Right lobe of liver (tissue), 6 donors: ENCODE data around the gene HPSE2. TPM values are rescaled to one million over a fixed set of nuclear protein-coding genes. Genes with fewer than 3 reads are reported as not detected.

ENCODE experiments used
- ATAC-seq, 4 donors: fragments of 200-7000 bp; cut with Tn5 transposase; one replicate each; pipeline ENCODE4 v1.9.1; 2020; ENCODE audit warnings: mild to moderate bottlenecking in 4 of 4, moderate library complexity in 4 of 4
- DNase-seq, 3 donors: peaks; one replicate each; pipeline ENCODE4 v3.0.0-alpha.2; 2020
- H3K27ac ChIP-seq, 3 donors: fragments of 200-600 bp; one replicate each; pipeline ENCODE4 v1.8.0; 2022
- H3K27me3 ChIP-seq, 2 donors: fragments of 200-600 bp; one replicate each; pipeline ENCODE4 v1.8.0; 2022
- H3K36me3 ChIP-seq, 4 donors: fragments of 200-600 bp; sonication (generic) in 1 of 4; one replicate each; pipeline versions ENCODE4 v1.5.1 to v1.8.0; 2017 to 2022; ENCODE audit warnings: control low read depth in 1 of 4
- H3K4me1 ChIP-seq, 4 donors: fragments of 200-600 bp; sonication (generic) in 1 of 4; one replicate each; pipeline versions ENCODE4 v1.5.1 to v1.8.0; 2017 to 2022; ENCODE audit warnings: control low read depth in 1 of 4
- H3K4me3 ChIP-seq, 3 donors: fragments of 200-600 bp; one replicate each; pipeline ENCODE4 v1.8.0; 2022
- H3K9me3 ChIP-seq, 4 donors: fragments of 200-600 bp; sonication (generic) in 1 of 4; one replicate each; pipeline versions ENCODE4 v1.5.1 to v1.8.0; 2017 to 2022; ENCODE audit warnings: control low read depth in 1 of 4
- POLR2A ChIP-seq: fragments of 450-650 bp; IDR thresholded peaks from one replicate; pipeline ENCODE4 v1.6.1; 2017; ENCODE audit warnings: antibody characterized with exemption, mild to moderate bottlenecking
- WGBS: methylation state at CpG from one replicate; pipeline ENCODE4 v1.1.6; 2018; ENCODE audit warnings: low coverage, low lambda C conversion rate; ENCODE audit not compliant: insufficient coverage; ENCODE audit errors: missing lambda C conversion rate; 5-methylcytosine and 5-hydroxymethylcytosine counted together
- intact Hi-C, 2 donors: fragments of 100-400 bp; cut with DNase I; formaldehyde crosslinking; loops; one replicate each; pipeline versions ENCODE4 v1.11.2 to v1.14.1; 2022
- total RNA-seq, 6 experiments: library from RNA; depleted of rRNA in 2 of 6; stranded (reverse); fragments of >200 nt in 2 of 6; fragmentation: NEBNext Ultra II Directional in 3 of 6; extraction: Animal tissue kit (Norgen Biotek cat#: 25700) in 3 of 6; gene quantifications; one replicate each; pipeline versions ENCODE4 v1.1.0 to v1.2.4, GENCODE V29; 2016 to 2023
- TF ChIP-seq, protein P1 (sequence below), 4 donors: fragments of 200-600 bp in 3 of 4; fragments of 450-650 bp in 1 of 4; IDR thresholded peaks; one replicate each; pipeline versions ENCODE4 v1.5.1 to v1.8.0; 2016 to 2022; ENCODE audit warnings: antibody characterized with exemption in 4 of 4, mild to moderate bottlenecking in 2 of 4
- donor health status: DM: no; HTN: yes; CAD: no.
- donor health status: DM: no; HTN: no; CAD: no.
- donor health status: DM: no; HTN: no; CAD: no.
- donor health status: DM: no; HTN: yes; CAD: no.
- donor health status: DM: no; HTN: yes; CAD: no.

Gene HPSE2
- total RNA-seq, 6 experiments from 2014 or later = not detected

DNA sequence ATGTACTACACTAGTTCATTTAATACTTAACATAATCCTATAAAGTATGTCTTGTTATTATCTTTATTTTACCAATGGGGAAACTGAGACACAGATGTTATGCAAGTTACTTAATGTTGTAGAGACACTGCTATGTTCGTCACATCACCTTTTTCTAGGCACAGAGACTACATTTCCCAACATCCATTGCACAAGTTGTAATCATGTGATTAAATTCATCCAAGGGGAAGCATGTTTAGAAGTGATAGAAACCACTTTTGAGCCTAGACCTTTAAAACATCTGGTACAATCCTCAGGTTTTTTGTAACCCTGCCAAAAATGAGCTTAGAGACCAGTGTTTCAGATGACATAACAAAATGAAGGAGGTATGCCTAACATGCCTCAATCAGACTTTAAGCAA is 402.1 kb downstream of the HPSE2 start:
- H3K4me1 ChIP-seq = no peaks in the 10 kb centered on the region
- 47% methylated on average over 1 of the region's 1 CpG for WGBS
- no peak for TF ChIP-seq POLR2A
- TF ChIP-seq, protein P1, sequence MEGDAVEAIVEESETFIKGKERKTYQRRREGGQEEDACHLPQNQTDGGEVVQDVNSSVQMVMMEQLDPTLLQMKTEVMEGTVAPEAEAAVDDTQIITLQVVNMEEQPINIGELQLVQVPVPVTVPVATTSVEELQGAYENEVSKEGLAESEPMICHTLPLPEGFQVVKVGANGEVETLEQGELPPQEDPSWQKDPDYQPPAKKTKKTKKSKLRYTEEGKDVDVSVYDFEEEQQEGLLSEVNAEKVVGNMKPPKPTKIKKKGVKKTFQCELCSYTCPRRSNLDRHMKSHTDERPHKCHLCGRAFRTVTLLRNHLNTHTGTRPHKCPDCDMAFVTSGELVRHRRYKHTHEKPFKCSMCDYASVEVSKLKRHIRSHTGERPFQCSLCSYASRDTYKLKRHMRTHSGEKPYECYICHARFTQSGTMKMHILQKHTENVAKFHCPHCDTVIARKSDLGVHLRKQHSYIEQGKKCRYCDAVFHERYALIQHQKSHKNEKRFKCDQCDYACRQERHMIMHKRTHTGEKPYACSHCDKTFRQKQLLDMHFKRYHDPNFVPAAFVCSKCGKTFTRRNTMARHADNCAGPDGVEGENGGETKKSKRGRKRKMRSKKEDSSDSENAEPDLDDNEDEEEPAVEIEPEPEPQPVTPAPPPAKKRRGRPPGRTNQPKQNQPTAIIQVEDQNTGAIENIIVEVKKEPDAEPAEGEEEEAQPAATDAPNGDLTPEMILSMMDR (IDR thresholded peaks at IDR 0.05) = no peak
- intact Hi-C loops = no loop called here
- no peaks in the 10 kb centered on the region for H3K9me3 ChIP-seq
- ATAC-seq = no peak
- no peak for DNase-seq
- H3K27me3 ChIP-seq = no peaks in the 10 kb centered on the region
- no peak overlapping the region for H3K27ac ChIP-seq
- no peak overlapping the region for H3K4me3 ChIP-seq
- no peaks in the 10 kb centered on the region for H3K36me3 ChIP-seq

DNA sequence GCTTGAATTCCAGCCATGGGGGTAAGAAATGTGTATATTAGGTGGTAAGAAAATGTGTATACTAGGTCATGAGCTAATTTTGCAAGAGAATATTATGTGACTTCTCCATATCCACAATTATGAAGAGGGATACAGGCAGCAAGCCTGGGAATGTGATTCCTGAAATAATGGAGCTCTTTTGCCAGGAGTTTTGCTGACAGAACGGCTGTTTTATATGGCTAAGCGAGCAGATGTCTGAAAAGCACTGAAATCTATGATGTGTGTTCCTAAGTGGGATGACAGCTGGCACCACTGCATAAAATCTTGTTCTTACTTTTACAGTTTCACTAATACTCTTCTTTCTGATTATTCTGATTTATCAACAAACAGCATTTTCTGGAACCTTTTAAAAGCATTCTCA is 402.9 kb downstream of the HPSE2 start:
- no peaks in the 10 kb centered on the region for H3K27me3 ChIP-seq
- DNase-seq = no peak
- TF ChIP-seq, protein P1 (IDR thresholded peaks at IDR 0.05) = no peak
- TF ChIP-seq POLR2A = no peak
- no peak overlapping the region for H3K27ac ChIP-seq
- H3K9me3 ChIP-seq = no peaks in the 10 kb centered on the region
- intact Hi-C loops = no loop called here
- WGBS = 75% methylated on average over 2 of the region's 2 CpGs
- no peak overlapping the region for H3K4me3 ChIP-seq
- no peaks in the 10 kb centered on the region for H3K36me3 ChIP-seq
- H3K4me1 ChIP-seq = no peaks in the 10 kb centered on the region
- ATAC-seq = no peak

DNA sequence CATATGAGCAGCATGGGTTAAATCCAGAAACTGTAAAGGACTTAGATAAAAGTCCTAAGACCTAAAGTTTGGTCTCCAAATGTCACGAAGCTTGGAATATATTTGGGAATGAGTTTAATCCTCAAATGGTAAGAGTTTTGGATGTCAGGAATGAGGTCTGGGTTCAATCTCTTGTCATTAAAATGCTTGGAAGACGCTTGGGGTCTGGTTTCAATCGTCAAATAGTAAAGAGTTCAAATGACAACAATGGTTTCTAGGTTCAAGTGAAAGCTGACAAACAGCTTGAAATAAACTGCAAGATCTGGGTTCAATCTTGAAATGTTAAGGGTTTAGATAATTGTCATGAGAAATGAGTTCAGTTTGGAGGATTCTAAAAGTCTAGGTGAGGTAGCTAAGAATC is 403.5 kb downstream of the HPSE2 start:
- TF ChIP-seq, protein P1 (IDR thresholded peaks at IDR 0.05) = no peak
- TF ChIP-seq POLR2A = no peak
- no peaks in the 10 kb centered on the region for H3K9me3 ChIP-seq
- no peaks in the 10 kb centered on the region for H3K27me3 ChIP-seq
- H3K36me3 ChIP-seq = no peaks in the 10 kb centered on the region
- H3K4me1 ChIP-seq = no peaks in the 10 kb centered on the region
- 40% methylated on average over 3 of the region's 3 CpGs for WGBS
- ATAC-seq (no peak), DNase-seq (no peak)
- no peak overlapping the region for H3K27ac ChIP-seq
- intact Hi-C loops = no loop called here
- no peak overlapping the region for H3K4me3 ChIP-seq

DNA sequence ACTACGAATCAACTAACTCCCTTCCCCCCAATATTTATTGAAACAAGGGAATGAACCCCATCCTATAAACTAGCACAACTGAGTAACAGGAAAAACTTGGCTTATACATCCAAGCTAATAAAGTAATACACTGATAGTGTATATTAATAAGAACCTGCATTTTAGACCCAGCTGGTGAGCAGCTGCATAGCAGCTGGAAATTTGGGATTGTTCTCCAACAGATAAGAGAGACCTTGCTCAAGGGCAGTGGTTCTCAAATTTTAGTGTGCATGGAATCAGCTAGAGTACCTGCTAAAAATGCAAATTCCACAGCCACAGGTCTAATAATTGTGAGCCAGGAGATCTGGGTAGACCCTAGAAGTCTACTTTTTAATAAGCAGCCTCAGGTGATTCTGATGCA is 404.3 kb downstream of the HPSE2 start:
- ATAC-seq (no peak), DNase-seq (no peak)
- TF ChIP-seq POLR2A = no peak
- TF ChIP-seq, protein P1 (IDR thresholded peaks at IDR 0.05) = no peak
- 47% methylated on average over 1 of the region's 1 CpG for WGBS
- no peak overlapping the region for H3K27ac ChIP-seq
- H3K36me3 ChIP-seq = no peaks in the 10 kb centered on the region
- H3K27me3 ChIP-seq = no peaks in the 10 kb centered on the region
- H3K4me1 ChIP-seq = no peaks in the 10 kb centered on the region
- no peaks in the 10 kb centered on the region for H3K9me3 ChIP-seq
- H3K4me3 ChIP-seq = no peak overlapping the region
- intact Hi-C loops = no loop called here

DNA sequence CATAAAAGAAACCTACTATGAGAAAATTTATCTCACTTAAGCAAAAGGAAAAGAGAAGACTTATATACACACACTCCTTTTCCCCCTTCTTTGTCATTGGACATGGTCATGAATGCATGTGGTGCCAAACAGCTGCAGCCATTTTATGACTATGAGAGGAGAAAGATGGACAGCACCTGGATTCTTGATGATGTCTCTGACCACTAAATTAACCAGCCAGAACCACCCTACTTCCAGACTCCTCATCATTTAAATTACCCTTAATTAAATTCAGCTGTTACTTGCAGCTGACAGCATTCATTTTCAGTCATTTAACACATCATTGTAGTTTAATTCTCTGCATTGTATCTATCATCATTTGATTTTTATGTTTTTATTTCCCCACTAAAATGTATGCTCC is 409.9 kb downstream of the HPSE2 start:
- H3K4me3 ChIP-seq = no peak overlapping the region
- no peaks in the 10 kb centered on the region for H3K36me3 ChIP-seq
- TF ChIP-seq POLR2A = no peak
- TF ChIP-seq, protein P1 (IDR thresholded peaks at IDR 0.05) = no peak
- intact Hi-C loops = no loop called here
- H3K27ac ChIP-seq = no peak overlapping the region
- H3K27me3 ChIP-seq = no peaks in the 10 kb centered on the region
- H3K9me3 ChIP-seq = no peaks in the 10 kb centered on the region
- ATAC-seq = no peak
- no peaks in the 10 kb centered on the region for H3K4me1 ChIP-seq
- DNase-seq = no peak
